Measurements from ENCODE around the gene SESTD1. TPM values are rescaled to one million over a fixed set of nuclear protein-coding genes. Genes with fewer than 3 reads are reported as not detected.
"Not testable (repeated sequence)": the region's sequence is repeated elsewhere in the genome, so short reads cannot be mapped to it uniquely, and the experiment has no call there.

SESTD1 gene
- total RNA-seq, 1 donor from 2014 or later: 12.7 TPM

- intact Hi-C loops (cut with micrococcal nuclease): loop anchor here (10.0 kb wide), 1 partner anchor 794 kb away; the partner anchor contains the start of gene FKBP7
These were observed 3.8 kb upstream of the SESTD1 start for GRCh38 chr2:179268277-179268925.

- intact Hi-C loops (cut with micrococcal nuclease): loop anchor here (10.0 kb wide), 1 partner anchor 791 kb away; the partner anchor contains the start of gene FKBP7
These were observed 1.6 kb upstream of the SESTD1 start for GRCh38 chr2:179266271-179266670.

GRCh38 chr2:179265082-179265510, 464 bp upstream of the SESTD1 start:
- intact Hi-C loops (cut with micrococcal nuclease): loop anchor here (2.0 to 10.0 kb wide), 2 partner anchors 14 to 790 kb away; partner anchors contain the start of gene FKBP7

- intact Hi-C loops (cut with micrococcal nuclease): loop anchor here (1.0 to 10.0 kb wide), 12 partner anchors 8 to 1719 kb away; partner anchors contain the start of genes CWC22, FKBP7, PJVK and PRKRA
These were observed 925 bp downstream of the SESTD1 start for GRCh38 chr2:179263446-179264367.

DNA sequence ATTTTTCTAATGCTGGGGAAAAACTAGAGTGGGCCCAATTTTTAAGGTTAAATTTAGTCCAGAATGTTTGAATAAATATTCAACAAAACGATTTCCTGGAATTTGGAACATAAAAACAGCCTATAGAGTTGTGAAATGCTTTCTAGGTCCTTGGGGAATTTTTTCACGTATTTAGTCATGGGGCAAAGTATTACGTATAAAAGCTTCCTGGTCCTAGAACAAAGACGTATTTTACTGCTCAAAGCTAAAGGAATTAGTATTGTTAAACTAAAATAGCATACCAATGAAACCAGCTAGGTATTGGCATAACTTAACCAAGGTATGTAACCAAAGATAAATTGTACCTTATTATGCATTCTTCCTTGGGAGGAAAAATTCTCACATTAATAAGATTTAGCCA, 1.6 kb downstream of the SESTD1 start:
- intact Hi-C loops (cut with micrococcal nuclease): loop anchor here (1.0 to 10.0 kb wide), 9 partner anchors 8 to 1719 kb away; partner anchors contain the start of genes CWC22, FKBP7, PJVK and PRKRA

GRCh38 chr2:179262077-179262660, 2.5 kb downstream of the SESTD1 start:
- intact Hi-C loops (cut with micrococcal nuclease): loop anchor here (2.0 to 10.0 kb wide), 7 partner anchors 230 to 1720 kb away; partner anchors contain the start of genes CWC22, FKBP7, PJVK and PRKRA

GRCh38 chr2:179261151-179261825, 3.3 kb downstream of the SESTD1 start:
- intact Hi-C loops (cut with micrococcal nuclease): loop anchor here (5.0 to 10.0 kb wide), 5 partner anchors 229 to 1721 kb away; partner anchors contain the start of genes FKBP7, RBM45 and UBE2E3

GRCh38 chr2:179260224-179260623, 4.4 kb downstream of the SESTD1 start:
- intact Hi-C loops (cut with micrococcal nuclease): loop anchor here (5.0 to 10.0 kb wide), 5 partner anchors 228 to 1722 kb away; partner anchors contain the start of genes FKBP7, RBM45 and UBE2E3

DNA sequence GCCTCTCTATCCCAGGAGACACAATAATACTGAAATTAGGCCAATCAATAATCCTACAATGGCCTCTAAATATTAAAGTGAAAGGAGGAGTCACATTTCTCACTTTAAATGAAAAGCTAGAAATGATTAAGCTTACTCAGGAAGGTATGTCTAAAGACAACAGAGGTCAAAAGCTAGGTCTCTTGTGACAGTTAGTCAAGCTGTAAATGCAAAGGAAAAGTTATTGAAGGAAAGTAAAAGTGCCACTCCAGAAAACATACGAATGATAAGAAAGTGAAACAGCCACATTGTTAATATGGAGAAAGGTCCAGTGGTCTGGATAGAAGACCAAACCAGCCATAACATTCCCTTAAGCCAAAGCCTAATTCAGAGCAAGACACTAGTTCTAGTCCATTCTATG, 9.5 kb downstream of the SESTD1 start:
- intact Hi-C loops (cut with micrococcal nuclease): loop anchor here (1.0 to 5.0 kb wide), 2 partner anchors 8 to 383 kb away; no protein-coding TSS in a partner anchor

- intact Hi-C loops (cut with micrococcal nuclease): no loop called here
These were observed 11.4 kb downstream of the SESTD1 start for GRCh38 chr2:179253226-179253625.

DNA sequence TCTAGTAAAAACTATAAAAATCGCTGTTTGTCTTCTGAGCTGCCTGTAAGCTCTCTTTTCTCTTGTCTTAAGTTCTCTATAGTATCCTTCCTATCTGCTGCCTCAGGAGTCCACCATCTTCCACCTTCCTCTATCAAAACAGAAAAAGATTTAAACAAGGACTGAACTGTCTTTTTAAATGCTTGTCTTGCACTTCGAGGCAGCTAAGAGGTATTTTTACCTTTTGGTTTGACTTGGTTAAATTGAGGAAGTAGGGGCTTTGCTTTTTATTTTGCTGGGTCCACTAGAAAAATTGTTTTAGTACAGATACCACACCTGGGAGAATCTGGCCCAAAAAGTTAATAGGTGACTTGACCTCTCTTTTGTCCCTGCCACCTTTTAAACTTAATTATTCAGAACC, 12.2 kb downstream of the SESTD1 start:
- intact Hi-C loops (cut with micrococcal nuclease): no loop called here

GRCh38 chr2:179251870-179252269, 12.8 kb downstream of the SESTD1 start:
- intact Hi-C loops (cut with micrococcal nuclease): loop anchor here (2.0 kb wide), 1 partner anchor 13 kb away; the partner anchor contains the start of gene SESTD1

GRCh38 chr2:179250848-179251504, 13.7 kb downstream of the SESTD1 start:
- intact Hi-C loops (cut with micrococcal nuclease): loop anchor here (1.0 to 2.0 kb wide), 2 partner anchors 12 to 14 kb away; partner anchors contain the start of gene SESTD1

- intact Hi-C loops (cut with micrococcal nuclease): loop anchor here (1.0 to 2.0 kb wide), 2 partner anchors 11 to 15 kb away; partner anchors contain the start of gene SESTD1
These were observed 14.5 kb downstream of the SESTD1 start for GRCh38 chr2:179250095-179250494.

GRCh38 chr2:179248024-179248348, 16.6 kb downstream of the SESTD1 start:
- intact Hi-C loops (cut with micrococcal nuclease): no loop called here

- intact Hi-C loops (cut with micrococcal nuclease): no loop called here
These were observed 17.2 kb downstream of the SESTD1 start for GRCh38 chr2:179247318-179248023.

DNA sequence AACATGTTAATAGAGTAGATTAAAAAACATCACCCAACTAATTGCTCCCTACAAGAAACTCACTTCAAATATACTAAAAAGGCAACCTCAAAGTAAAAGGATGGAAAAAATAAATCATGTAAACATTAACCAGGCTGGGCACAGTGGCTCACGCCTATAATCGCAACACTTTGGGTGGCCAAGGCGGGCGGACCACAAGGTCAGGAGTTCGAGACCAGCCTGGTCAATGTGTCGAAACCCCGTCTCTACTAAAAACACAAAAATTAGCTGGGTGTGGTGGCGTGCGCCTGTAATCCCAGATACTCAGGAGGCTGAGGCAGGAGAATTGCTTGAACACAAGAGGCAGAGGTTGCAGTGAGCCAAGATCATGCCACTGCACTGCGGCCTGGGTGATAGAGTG, 18.8 kb downstream of the SESTD1 start:
- intact Hi-C loops (cut with micrococcal nuclease): not testable (repeated sequence)

DNA sequence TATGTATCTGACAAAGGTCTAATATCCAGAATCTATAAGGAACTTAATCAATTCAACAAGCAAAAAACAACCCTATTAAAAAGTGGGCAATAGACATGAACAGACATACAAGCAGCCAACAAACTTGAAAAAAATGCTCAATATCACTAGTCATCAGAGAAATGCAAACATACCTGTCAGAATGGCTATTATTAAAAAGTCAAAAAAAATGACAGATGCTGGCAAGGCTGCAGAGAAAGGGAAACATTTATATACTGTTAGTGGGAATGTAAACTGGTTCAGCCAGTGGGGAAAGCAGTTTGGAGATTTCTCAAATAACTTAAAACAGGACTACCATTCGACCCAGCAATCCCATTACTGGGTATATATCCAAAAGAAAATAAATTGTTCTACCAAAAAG, 21.6 kb downstream of the SESTD1 start:
- intact Hi-C loops (cut with micrococcal nuclease): no loop called here
